GM21786 (cell line): Measurements from ENCODE around the gene MEF2B.
"Not testable (repeated sequence)": the region's sequence is repeated elsewhere in the genome, so short reads cannot be mapped to it uniquely, and the experiment has no call there.

Experiments used
- ATAC-seq: cut with Tn5 transposase; IDR thresholded peaks from one replicate; pipeline ENCODE4 v1.9.1; 2021; ENCODE audit not compliant: unreplicated experiment

MEF2B gene

DNA sequence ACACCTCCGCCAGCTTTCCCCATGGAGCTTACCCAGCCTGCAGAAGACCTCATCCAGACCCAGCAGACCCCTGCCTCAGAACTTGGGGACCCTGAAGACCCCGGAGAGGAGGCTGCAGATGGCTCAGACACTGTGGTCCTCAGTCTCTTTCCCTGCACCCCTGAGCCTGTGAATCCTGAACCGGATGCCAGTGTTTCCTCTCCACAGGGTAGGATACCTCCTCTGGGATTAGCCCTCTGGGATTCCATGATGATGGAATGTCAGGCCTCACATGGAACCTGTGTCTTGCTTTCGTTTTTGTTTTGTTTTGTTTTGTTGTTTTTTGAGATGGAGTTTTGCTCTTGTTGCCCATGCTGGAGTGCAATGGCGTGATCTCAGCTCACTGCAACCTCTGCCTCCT lies 23.9 kb upstream of the MEF2B start:
- ATAC-seq: no peak

DNA sequence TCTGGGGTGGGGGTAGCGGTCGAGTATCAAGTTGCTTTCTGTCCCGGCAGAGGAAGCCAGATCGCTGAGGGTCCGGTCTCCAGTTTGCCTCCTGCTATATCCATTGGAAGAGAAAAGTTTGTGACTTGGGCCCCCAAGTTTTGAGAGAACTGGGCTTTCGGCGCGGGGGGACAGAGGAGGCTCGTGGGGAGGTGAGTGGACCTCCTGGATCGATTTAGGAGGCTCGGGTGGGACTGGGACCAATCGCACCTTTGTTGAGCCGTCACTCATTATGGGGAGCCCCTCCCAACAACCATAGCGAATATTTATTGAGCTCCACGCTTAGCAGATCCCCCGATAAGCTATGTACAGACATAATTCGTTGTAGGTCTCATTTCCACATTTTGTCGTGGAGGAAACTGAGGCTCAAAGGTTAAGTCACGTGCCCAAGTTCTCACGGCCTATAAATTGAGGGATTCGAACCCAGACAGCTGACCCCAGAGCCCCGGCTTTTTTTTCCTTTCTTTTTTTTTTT lies 22.9 kb upstream of the MEF2B start:
- no peak for ATAC-seq

DNA sequence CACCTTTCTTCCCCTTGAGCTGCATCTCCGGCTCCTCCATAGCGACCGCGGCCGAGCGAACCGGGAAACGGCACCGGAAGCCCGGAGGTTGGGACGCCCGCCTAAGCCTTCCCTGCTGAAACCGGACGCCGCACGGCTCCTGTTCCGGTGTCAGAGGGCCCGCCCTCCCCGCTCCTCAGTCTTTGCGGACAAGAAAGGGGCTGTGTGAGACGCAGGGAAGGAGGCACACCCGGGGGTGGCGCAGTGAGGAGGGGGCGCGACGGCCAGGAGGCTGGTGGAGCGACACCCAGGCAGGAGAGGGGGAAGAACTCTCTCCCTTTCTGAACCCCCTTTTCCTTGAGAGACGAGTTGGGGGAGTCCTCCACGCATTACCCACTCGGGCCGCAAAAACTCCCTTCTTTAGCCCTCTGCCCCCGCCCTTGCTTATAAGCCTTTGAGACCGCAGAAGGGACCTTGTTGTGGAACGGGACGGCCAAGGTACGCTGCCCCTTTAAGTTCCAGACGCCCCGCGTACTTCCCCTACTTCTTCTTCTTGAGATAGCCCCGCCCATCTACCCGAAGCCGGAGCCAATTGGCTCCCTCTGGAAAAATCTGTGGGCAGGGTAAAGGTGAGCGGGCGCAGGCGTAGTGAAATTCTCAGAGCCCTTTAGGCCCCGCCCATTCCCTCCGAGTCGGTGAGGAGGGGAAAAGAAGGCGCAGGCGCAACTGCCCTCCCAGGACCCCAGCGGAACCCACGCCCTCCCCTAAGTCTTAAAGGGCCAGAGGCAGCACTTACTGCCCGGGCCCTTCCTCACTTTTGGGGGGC lies 22.2 kb upstream of the MEF2B start, which contains the start of the genes BORCS8 and RFXANK:
BORCS8 (minus strand) TSS at position 75 of the 805 bp plus-strand sequence; CDS start at position 40, 35 bp downstream.
RFXANK (plus strand) TSS at position 181 of the 805 bp plus-strand sequence. CDS start 1,689 bp downstream, outside the sequence.
- ATAC-seq: peak; percentile 84

DNA sequence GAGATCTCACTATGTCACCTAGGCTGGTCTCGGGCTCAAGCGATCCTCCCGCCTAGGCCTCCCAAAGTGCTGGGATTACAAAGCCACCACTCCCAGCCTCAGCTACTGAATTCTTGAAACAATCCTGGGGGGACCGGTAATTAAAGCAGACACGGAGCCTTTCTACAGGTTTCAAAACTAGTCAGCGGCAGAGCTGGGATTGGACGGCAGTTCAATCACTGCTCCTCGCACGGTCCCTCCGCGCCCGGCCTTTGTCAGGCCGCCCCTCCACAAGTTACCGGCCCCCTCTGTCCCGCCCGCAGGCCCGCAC lies 21.7 kb upstream of the MEF2B start:
- ATAC-seq: no peak

DNA sequence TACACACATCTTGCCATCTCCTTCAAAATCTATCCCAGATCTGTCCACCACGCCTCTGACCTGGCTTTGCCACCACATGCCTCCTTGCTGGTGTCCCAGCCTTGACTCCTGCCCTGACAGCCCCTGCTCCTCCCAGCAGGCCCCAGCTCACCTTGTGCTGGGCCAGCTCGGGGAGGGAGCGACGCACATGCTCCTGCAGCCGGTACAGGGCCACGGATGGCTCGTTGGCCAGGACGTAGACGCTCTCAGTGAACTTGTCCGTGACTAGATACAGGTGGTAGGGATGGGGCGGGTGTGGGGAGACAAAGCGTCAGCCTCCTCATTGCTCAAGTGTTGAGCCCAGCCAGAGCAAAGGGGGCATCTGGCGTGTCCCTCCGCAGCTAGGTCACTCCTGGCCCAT lies 16.7 kb upstream of the MEF2B start:
- ATAC-seq: no peak

DNA sequence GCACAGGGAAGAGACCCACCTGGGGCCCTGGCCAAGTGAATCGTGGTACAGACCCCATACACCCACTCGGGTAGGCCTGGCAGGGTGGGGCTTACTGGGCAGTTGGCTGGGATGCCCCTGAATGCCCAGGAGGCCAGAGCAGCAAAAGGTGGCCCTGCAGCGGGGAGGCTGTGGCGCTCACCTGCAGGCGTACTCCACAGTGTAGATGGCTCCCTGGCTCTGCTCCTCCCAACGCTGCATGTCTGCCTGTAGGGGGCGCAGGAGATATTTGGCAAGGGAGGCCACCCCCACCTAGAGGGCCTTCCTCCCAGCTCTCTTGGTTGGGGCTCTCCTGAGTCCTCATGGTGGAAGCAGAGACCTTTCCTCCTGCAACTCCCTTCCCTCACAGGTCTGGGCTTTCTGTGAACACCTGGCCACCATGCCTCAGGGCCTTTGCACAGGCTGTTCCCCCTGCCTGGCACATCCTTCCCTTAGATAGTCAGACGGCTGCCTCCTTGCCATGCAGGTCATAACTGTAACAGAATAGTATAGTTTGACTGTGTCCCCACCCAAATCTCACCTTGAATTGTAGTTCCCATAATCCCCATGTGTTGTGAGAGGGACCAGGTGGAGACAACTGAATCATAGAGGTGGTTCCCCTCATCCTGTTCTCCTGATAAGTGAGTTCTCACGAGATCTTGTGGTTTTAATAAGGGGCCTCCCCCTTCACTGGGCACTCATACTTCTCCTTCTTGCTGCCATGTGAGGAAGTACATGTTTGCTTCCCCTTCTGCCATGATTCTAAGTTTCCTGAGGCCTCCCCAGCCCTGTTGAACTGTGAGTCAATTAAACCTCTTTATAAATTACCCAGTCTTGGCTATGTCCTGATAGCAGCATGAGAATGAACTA lies 16.0 kb upstream of the MEF2B start:
- ATAC-seq: no peak

DNA sequence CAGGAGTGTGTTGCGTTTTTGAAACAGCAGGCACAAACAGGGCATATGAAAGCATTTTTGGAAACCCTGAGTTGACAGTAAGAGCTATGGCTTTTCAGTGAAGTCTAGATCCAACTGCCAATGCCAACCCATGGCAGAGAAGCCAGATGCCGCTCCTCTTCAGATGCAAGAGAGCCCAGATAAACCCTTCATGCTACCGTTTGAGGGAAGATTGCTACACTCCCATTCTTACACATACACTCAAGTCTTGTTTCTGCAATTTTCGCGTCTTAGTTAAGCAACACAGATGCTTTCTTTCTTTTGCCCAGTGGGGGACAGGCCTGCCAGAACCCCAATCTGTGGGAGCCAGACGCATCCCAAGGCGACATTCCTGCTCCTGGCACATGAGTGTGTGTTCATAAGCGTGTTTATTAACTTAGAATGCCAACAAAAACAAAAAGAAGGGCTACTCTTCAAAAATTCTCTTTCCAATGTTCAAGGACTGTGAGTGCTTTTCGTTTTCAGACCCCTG lies 11.5 kb upstream of the MEF2B start:
- ATAC-seq: no peak

DNA sequence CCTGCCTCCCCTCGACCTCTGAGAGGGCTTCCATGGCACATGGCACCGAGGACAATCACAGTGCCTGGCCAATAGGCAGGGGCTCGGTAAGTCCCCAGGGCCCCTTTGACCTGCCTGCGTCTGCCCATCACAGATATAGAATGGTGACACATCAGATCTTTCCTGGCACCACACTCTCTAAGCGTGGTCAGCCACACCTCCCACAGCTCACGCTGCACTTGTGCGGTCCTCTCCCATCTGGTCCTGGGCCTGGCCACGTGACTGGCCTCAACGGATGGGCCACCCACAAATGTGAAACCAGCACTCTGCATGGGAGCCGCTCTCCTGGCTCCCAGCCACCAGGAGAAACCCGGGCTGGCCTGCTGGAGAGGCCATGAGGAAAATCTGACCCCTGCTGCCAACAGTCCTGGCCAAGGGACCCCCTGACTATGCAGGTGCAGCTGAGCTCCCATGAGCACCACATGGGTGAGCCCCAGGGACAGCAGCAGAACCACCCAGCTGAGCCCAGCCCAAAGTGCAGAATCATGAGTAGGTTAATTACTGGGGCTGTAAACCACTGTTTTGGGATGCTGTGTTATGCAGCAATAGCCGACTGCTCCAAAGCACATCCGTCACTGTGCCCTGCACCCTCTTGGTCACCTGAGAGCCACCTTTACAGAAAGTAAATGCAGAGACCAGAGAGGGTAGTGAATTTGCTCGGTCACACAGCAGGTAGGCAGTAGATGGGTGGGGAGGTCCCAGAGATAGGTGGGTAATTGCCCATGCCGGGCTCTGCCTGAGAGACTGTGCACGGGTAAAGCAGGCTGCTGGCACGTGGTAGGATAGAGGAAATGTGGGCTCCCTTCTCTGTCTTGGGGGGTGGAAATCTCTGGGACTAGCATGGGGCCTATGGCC lies 9.7 kb upstream of the MEF2B start:
- ATAC-seq: no peak

DNA sequence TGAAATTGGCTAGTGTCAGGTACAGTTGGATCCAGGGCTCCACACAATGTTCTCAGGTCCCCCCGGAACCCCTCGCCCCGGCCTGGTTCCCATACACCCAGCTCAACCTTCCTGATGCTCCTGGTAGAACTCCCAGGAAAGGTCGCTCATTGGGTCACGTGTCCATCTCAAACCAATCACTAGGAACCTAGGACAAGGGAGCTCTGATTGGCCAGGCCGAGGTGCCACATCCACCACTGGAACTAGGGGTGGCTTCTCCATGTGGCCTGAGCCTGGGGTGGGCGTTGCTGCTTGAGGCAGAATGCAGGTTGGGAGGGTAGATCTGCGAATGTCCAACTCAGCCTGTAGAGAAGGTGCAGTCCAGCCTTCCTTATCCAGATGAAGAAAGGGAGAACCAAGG lies 6.9 kb upstream of the MEF2B start:
- no peak for ATAC-seq

DNA sequence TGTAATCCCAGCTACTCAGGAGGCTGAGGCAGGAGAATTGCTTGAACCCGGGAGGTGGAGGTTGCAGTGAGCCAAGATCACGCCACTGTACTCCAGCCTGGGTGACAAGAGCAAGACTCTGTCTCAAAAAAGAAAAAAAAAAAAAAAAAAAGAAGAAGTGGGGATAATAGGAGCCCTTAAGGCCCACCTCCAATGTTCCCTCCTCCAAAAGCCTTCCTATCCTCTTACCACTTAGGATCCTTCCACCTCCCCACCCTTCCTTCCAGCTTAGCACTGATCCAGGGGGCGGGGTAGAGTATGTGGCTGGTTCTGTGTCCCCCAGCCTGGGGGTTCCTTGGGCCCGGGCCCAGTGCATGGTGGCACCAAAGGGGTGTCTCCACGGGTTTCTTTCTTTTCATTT lies 3.2 kb upstream of the MEF2B start:
- ATAC-seq: not testable (repeated sequence)

DNA sequence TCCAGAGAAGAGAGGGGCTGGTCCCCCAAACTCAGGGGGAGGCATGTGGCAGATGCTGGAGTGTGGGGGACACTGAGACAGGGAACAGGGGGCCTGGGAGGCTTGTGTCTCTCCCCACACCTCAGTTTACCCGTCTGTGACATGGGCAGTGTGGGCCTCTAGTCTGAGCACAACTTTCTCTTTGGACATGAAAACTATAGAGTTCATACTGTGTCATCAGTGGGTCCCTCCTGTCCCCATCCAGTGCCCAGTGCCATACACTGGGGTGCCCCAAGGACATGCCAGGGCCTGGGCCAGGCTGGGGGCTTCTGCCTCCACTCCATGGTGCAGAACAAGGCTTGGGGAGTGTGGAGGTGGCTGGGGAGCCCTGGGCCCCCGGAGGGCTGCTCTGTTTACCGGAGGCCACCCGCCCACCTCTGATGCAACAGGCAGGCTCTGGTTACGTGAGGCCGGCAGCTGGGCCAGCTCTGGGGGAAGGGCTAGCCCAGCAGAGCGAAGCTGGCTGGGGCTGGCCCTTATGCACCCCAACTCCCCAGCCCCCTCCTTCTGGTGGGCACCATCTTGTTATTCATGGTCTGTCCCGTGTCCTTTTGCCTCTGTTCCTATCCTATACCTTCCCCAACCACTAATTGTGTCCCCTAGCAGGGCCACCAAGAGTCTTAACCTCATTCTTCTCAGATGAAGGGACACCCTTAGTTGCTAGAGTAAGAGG lies 1.9 kb upstream of the MEF2B start:
- no peak for ATAC-seq

DNA sequence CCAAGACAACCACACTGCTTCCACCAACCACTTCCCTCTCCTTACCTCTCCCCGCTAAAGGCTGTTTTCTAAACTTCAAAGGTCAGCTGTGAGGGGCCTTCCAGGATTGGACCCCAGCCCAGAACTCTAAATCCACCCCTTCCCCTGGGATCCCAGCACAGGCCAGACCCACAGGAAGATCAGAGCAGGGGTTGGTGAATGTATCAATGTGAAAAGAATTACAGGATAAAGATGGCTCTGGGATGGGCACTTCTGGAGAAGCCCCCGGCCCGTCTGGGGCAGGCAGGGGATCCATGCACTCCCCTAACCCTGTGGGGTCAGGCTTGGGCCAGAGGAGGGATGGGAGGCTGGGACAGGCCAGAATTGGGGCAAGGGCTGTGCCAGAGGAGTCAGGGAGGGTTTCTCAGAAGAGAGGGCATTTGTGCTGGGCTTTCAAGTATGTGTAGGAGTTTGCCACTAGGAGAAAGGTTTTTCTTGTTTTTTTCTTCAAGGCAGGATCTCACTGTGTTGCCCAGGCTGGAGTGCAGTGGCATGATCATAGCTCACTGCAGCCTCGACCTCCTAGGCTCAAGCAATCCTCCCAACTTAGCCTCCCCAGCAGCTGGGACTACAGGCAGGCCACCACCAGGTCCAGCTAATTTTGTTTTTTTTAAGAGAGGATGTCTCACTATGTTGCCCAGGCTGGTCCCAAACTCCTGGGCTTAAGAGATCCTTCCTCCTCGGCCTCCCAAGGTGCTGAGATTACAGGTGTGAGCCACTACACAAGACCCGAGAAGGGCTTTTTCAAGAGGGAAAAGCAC lies 1.0 kb upstream of the MEF2B start:
- no peak for ATAC-seq

DNA sequence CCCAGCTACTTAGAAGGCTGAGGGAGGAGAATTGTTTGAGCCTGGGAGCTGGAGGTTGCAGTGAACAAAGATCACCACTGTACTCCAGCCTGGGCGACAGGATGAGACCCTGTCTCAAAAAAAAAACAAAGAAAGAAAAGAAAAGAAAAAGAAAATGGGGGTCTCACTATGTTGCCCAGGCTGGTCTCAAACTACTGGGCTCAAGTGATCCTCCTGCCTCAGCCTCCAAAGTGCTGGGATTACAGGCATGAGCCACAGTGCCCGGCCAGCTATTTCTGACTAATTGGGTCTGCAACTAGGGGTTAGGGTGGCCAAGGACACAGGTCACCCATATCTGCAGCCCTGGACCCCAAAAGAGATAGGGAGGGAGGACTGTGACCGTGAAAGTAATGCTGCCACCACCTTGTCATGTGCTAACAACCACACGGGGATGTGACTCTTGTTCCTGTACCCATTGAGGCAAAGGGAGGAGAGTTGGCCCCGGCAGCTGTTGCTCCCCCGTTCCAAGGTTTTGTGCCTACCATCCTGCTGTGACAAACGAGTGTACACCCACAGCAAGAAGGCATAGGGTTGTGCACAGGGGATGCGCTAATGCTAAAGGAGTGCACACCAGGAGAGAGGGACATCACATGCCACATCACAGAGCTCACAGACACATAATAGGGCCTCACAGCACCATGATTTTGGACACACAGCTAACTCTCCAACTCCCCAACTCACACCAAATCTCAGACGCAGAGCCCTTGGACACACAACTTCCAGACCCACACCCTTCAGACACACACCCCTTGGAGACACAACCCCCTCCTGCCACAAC lies 619 bp downstream of the MEF2B start:
- ATAC-seq: no peak

DNA sequence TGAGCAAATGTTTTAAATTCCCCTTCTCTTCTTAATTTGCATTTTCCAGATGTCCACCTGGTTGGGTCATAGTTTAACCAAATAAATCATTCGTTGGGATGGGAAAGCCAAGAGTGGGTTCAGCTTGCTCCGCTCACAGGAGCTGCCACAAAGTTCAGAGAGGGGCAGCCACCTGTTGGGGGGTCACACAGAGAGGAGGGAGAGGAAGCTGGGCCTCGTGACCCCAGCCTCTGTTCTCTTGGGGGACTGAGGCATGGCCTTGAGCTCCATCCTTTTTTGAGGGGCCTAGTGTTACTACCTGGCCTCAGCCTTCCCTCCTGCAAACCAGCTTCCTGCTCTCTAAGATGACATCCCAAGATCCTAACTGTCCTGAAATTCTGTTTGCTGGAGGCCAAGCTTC lies 2.5 kb downstream of the MEF2B start:
- no peak for ATAC-seq

DNA sequence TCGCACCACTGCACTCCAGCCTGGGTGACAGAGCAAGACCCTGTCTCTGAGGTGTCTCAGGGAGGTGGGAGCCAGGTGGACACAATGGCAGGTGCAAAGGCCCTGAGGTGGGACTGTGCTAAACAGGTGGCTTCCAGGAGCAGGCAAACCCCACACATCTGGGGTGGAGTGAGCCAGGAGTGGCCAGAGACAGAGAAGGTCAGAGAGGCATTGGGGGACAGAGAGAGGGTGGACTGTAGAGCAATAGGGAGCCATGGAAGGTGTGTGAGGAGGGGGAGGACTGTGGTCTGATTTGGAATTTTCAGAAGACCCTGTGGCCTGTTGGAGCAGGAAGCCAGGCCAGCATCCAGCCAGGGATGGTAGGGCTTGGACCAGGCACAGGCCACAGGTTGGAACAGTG lies 4.7 kb downstream of the MEF2B start:
- no peak for ATAC-seq

DNA sequence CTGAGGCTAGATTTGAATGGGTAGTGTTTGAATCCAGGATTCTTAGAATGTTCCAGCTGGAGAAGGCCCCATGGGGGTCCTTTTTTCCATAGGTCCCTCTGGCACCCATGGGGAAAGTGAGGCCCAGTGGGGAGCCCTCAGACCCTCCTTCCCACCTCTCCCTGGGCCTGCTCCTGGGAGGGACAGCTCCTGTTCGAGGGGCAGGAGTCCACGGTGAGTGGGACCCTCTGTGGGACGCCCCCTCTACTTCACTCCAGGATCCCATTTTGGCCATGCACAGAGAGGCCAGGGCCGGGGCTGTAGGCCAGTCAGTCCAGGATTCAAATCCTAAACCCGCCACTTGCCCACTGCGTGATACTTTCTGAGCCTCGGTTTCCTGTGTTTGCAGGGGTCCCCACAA lies 7.6 kb downstream of the MEF2B start:
- no peak for ATAC-seq

DNA sequence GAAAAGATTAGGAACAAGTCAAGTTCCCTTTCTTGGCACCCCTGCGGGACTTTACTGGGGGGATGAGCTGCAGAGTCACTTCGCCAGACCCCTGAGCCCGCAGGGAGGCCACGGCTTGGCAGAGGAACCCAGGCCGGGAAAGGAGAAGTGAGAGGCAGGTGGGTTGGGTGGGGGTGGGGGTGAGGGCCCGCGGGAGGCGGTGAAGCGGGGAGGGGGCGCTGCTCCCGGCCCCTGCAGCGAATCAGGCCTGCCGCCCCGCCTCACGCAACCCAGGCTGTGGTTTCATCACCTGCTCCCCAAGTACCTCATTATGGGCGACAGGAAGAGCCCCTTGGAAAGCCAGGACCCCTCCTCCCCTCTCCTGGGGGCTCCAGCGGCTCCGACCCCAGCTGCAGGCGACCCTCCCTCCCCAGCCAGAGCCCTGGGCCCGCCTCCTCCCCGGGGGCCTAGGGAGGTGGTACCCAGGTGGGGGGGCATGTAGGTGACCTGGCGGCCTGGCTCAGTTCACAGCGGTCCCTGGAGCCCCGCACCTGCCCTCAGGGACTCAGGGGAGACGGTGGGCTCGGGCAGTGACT lies 9.5 kb downstream of the MEF2B start:
- no peak for ATAC-seq

DNA sequence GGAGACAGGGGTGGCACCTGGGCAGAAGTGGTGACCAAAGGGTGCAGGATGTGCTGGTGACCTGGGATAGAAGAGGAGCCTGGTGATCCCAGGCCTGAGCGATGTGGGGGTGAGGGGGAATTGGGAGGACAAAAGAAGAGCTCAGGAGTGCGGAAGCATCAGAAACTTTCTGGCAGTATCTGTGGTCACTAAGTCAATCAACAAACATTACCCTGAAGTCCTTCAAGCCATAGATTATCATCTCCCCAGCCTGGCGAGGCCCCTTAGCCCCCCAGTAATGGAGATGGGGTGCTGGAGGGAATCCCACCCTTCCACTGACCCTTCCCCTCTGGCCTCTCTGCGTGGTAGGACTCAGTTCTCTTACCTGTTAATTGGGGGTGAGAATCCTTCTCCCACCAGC lies 10.5 kb downstream of the MEF2B start:
- ATAC-seq: no peak
